Neural cell (in vitro differentiated cells): ENCODE results near the gene SETX. TPM values are rescaled to one million over a fixed set of nuclear protein-coding genes. Genes with fewer than 3 reads are reported as not detected.

Source experiments
- H2AFZ ChIP-seq: fragments of 200-600, 300-800 bp; sonication (generic), shearing (Covaris generic); 2 replicates; pipeline ENCODE4 v1.6.0; 2014; ENCODE audit warnings: low read depth, mild to moderate bottlenecking, antibody characterized with exemption, low read length, moderate library complexity
- H3F3A ChIP-seq: fragments of 200-600 bp; shearing (Covaris generic); 2 replicates; pipeline ENCODE4 v1.6.1; 2016; ENCODE audit warnings: mild to moderate bottlenecking, moderate library complexity, mixed read lengths, antibody characterized with exemption, low read length; ENCODE audit not compliant: insufficient read depth, poor library complexity, severe bottlenecking
- H3K27ac ChIP-seq: fragments of 200-600, 300-800 bp; sonication (generic), shearing (Covaris generic); 2 replicates; pipeline ENCODE4 v1.5.1; 2014; ENCODE audit warnings: mild to moderate bottlenecking, low read length, moderate library complexity
- H3K27me3 ChIP-seq: fragments of 300-800, 200-600 bp; sonication (generic), shearing (Covaris generic); 2 replicates; pipeline ENCODE4 v1.6.0; 2014; ENCODE audit warnings: mild to moderate bottlenecking, low read depth, low read length, moderate library complexity; ENCODE audit not compliant: insufficient read depth
- H3K36me3 ChIP-seq: fragments of 300-800, 200-600 bp; sonication (generic), shearing (Covaris generic); 2 replicates; pipeline ENCODE4 v1.5.1; 2014; ENCODE audit warnings: mild to moderate bottlenecking, antibody characterized with exemption, low read length, moderate library complexity; ENCODE audit not compliant: insufficient read depth
- H3K4me2 ChIP-seq: fragments of 300-800, 200-600 bp; sonication (generic), shearing (Covaris generic); 2 replicates; pipeline ENCODE4 v1.6.0; 2014; ENCODE audit warnings: mild to moderate bottlenecking, low read length
- H3K4me3 ChIP-seq: fragments of 300-800, 200-600 bp; sonication (generic), shearing (Covaris generic); 2 replicates; pipeline ENCODE4 v1.5.1; 2014; ENCODE audit warnings: mild to moderate bottlenecking, low read length, moderate library complexity
- H3K79me2 ChIP-seq: fragments of 200-600 bp; shearing (Covaris generic); replicated peaks from 2 replicates; pipeline ENCODE4 v1.6.0; 2014; ENCODE audit warnings: mild to moderate bottlenecking, low read length, moderate library complexity; ENCODE audit not compliant: insufficient read depth
- H3K9ac ChIP-seq: fragments of 300-800, 200-600 bp; sonication (generic), shearing (Covaris generic); 2 replicates; pipeline ENCODE4 v1.6.1; 2016; ENCODE audit warnings: mild to moderate bottlenecking, low read length, mixed read lengths
- H3K9me2 ChIP-seq: fragments of 200-600 bp; shearing (Covaris generic); 2 replicates; pipeline ENCODE4 v1.6.1; 2016; ENCODE audit warnings: mild to moderate bottlenecking, low read length, mixed read lengths; ENCODE audit not compliant: insufficient read depth
- H3K9me3 ChIP-seq: fragments of 200-600, 300-800 bp; sonication (generic), shearing (Covaris generic); 2 replicates; pipeline ENCODE4 v1.6.1; 2016; ENCODE audit warnings: mild to moderate bottlenecking, mixed run types, low read length, moderate library complexity, mixed read lengths
- H4K20me1 ChIP-seq: fragments of 200-600 bp; shearing (Covaris generic); 2 replicates; pipeline ENCODE4 v1.6.1; 2016; ENCODE audit warnings: mild to moderate bottlenecking, mixed run types; ENCODE audit not compliant: insufficient read depth
- CTCF ChIP-seq: fragments of 450-650 bp; IDR thresholded peaks from 2 replicates; pipeline ENCODE4 v1.5.1; 2014; ENCODE audit warnings: antibody characterized with exemption, mild to moderate bottlenecking, moderate library complexity; ENCODE audit not compliant: poor library complexity, severe bottlenecking
- EP300 ChIP-seq: fragments of 450-650 bp; conservative IDR thresholded peaks from 2 replicates; pipeline ENCODE4 v1.6.1; 2014; ENCODE audit warnings: antibody characterized with exemption, mild to moderate bottlenecking, moderate library complexity; ENCODE audit not compliant: poor library complexity, severe bottlenecking
- EZH2 ChIP-seq: fragments of 200-600, 300-800 bp; shearing (Covaris generic), sonication (generic); IDR thresholded peaks from 2 replicates; pipeline ENCODE4 v1.6.1; 2014; ENCODE audit warnings: antibody characterized with exemption, low read length, borderline replicate concordance, mild to moderate bottlenecking; ENCODE audit not compliant: insufficient read depth, poor library complexity, severe bottlenecking
- MXI1 ChIP-seq: fragments of 450-650 bp; conservative IDR thresholded peaks from 2 replicates; pipeline ENCODE4 v1.6.1; 2014; ENCODE audit warnings: antibody characterized with exemption, mild to moderate bottlenecking; ENCODE audit not compliant: poor library complexity, severe bottlenecking
- POLR2AphosphoS5 ChIP-seq: IDR thresholded peaks from 2 replicates; pipeline ENCODE4 v1.6.1; 2012
- RAD21 ChIP-seq: fragments of 450-650 bp; conservative IDR thresholded peaks from 2 replicates; pipeline ENCODE4 v1.6.1; 2014; ENCODE audit warnings: antibody characterized with exemption, mild to moderate bottlenecking, moderate library complexity
- REST ChIP-seq: IDR thresholded peaks from 2 replicates; pipeline ENCODE4 v1.6.1; 2012; ENCODE audit warnings: borderline replicate concordance
- SMC3 ChIP-seq: fragments of 450-650 bp; conservative IDR thresholded peaks from 2 replicates; pipeline ENCODE4 v1.6.1; 2014; ENCODE audit warnings: antibody characterized with exemption, mild to moderate bottlenecking, moderate library complexity; ENCODE audit not compliant: poor library complexity
- TAF1 ChIP-seq: IDR thresholded peaks from 2 replicates; pipeline ENCODE4 v1.6.1; 2012; ENCODE audit warnings: low read depth
- polyA plus RNA-seq: library from polyadenylated mRNA; depleted of rRNA; stranded (reverse); fragments of >200 nt; gene quantifications from 2 replicates; pipeline ENCODE4 v1.2.3, GENCODE V29; 2014

Gene SETX
- polyA plus RNA-seq, 1 donor from 2014 or later, result 32.0 TPM

- Histone ChIP-seq H3K27ac (no peak overlapping the region), H2AFZ (no peak overlapping the region), H3K4me3 (no peak overlapping the region), H3K36me3 (no peaks in the 10 kb centered on the region), H3K9me2 (no peaks in the 10 kb centered on the region), H3K9ac (no peak overlapping the region), H3K9me3 (no peaks in the 10 kb centered on the region), H3F3A (no peaks in the 10 kb centered on the region), H4K20me1 (no peaks in the 10 kb centered on the region), H3K4me2 (no peak overlapping the region), H3K27me3 (peaks cover 30% of the 10 kb centered on the region), H3K79me2 (no peaks in the 10 kb centered on the region)
- TF ChIP-seq REST (no peak), RAD21 (no peak), EP300 (no peak), SMC3 (no peak), CTCF (no peak), TAF1 (no peak), EZH2 (no peak), POLR2AphosphoS5 (no peak), MXI1 (no peak)
Measured at GRCh38 chr9:132238026-132238972, 116.5 kb downstream of the SETX start.

GRCh38 chr9:132237481-132237880 is 117.3 kb downstream of the SETX start:
- Histone ChIP-seq H3K9me2 (no peaks in the 10 kb centered on the region), H3K36me3 (no peaks in the 10 kb centered on the region), H3K4me2 (no peak overlapping the region), H3K27me3 (peaks cover 21% of the 10 kb centered on the region), H3K4me3 (no peak overlapping the region), H3K27ac (no peak overlapping the region), H3K9me3 (no peaks in the 10 kb centered on the region), H4K20me1 (no peaks in the 10 kb centered on the region), H3K79me2 (no peaks in the 10 kb centered on the region), H3K9ac (no peak overlapping the region), H3F3A (no peaks in the 10 kb centered on the region), H2AFZ (no peak overlapping the region)
- TF ChIP-seq RAD21, result no peak
- no peak for TF ChIP-seq CTCF
- TF ChIP-seq POLR2AphosphoS5, result no peak
- no peak for TF ChIP-seq MXI1
- TF ChIP-seq EZH2, result no peak
- TF ChIP-seq EP300, result no peak
- TF ChIP-seq TAF1, result no peak
- no peak for TF ChIP-seq REST
- no peak for TF ChIP-seq SMC3
